GM18517 (cell line): ENCODE results near the gene CNOT4.
"Not testable (repeated sequence)": the region's sequence is repeated elsewhere in the genome, so short reads cannot be mapped to it uniquely, and the experiment has no call there.

ENCODE experiments used
- ATAC-seq: cut with Tn5 transposase; IDR thresholded peaks from one replicate; pipeline ENCODE4 v1.9.1; 2021; ENCODE audit warnings: mild to moderate bottlenecking, moderate library complexity; ENCODE audit not compliant: unreplicated experiment

Gene CNOT4

GRCh38 chr7:135366843-135367508 is 142.9 kb downstream of the CNOT4 start:
- ATAC-seq: no peak

GRCh38 chr7:135365721-135366120 is 144.2 kb downstream of the CNOT4 start:
- no peak for ATAC-seq

GRCh38 chr7:135364206-135364605 is 145.7 kb downstream of the CNOT4 start:
- ATAC-seq: no peak

- ATAC-seq: no peak
These were observed 147.0 kb downstream of the CNOT4 start for GRCh38 chr7:135362871-135363270.

GRCh38 chr7:135361788-135362187 is 148.1 kb downstream of the CNOT4 start:
- ATAC-seq: no peak

- no peak for ATAC-seq
These were observed 150.3 kb downstream of the CNOT4 start for GRCh38 chr7:135359615-135360014.

- ATAC-seq: no peak
These were observed 154.4 kb downstream of the CNOT4 start for GRCh38 chr7:135355377-135356048.

GRCh38 chr7:135353832-135354231 is 156.1 kb downstream of the CNOT4 start:
- ATAC-seq: no peak

- no peak for ATAC-seq
These were observed 157.6 kb downstream of the CNOT4 start for GRCh38 chr7:135352285-135352684.

GRCh38 chr7:135351070-135351469 is 158.8 kb downstream of the CNOT4 start:
- not testable (repeated sequence) for ATAC-seq

- no peak for ATAC-seq
These were observed 160.2 kb downstream of the CNOT4 start for GRCh38 chr7:135349746-135350145.

GRCh38 chr7:135348493-135348892 is 161.4 kb downstream of the CNOT4 start:
- ATAC-seq: no peak

- ATAC-seq: no peak
These were observed 166.5 kb downstream of the CNOT4 start for GRCh38 chr7:135343361-135343760.

GRCh38 chr7:135342887-135343286 is 167.0 kb downstream of the CNOT4 start:
- ATAC-seq: no peak

- no peak for ATAC-seq
These were observed 168.9 kb downstream of the CNOT4 start for GRCh38 chr7:135341049-135341448.

- ATAC-seq: no peak
These were observed 171.8 kb downstream of the CNOT4 start for GRCh38 chr7:135337977-135338550.

- no peak for ATAC-seq
These were observed 172.4 kb downstream of the CNOT4 start for GRCh38 chr7:135337506-135337905.

- peak; percentile 69 for ATAC-seq
These were observed 174.2 kb downstream of the CNOT4 start for GRCh38 chr7:135335628-135336139.

- ATAC-seq: no peak
These were observed 174.9 kb downstream of the CNOT4 start for GRCh38 chr7:135334830-135335543.

GRCh38 chr7:135333946-135334345 is 176.0 kb downstream of the CNOT4 start:
- no peak for ATAC-seq

GRCh38 chr7:135333200-135333599 is 176.7 kb downstream of the CNOT4 start:
- no peak for ATAC-seq
